ENCODE data around the gene PTGIS.

GRCh38 chr20:49572857-49573256 lies 4.9 kb upstream of the PTGIS start:
- TF ChIP-seq CTCF (IDR thresholded peaks at IDR 0.05), result no peak
- no peak for TF ChIP-seq EZH2 (IDR thresholded peaks at IDR 0.05; ENCODE audit: borderline replicate concordance, insufficient read depth, low read depth, low read length, poor library complexity, severe bottlenecking)
